ENCODE data around the gene VTN.
A peak's percentile ranks its signal among the peaks of the same experiment; 100 is the strongest.

Gene VTN

GRCh38 chr17:28368306-28368831, 1.7 kb downstream of the VTN start:
- DNase-seq (ENCODE audit: low spot score) = no peak

GRCh38 chr17:28367641-28368305, 2.3 kb downstream of the VTN start:
- DNase-seq (ENCODE audit: low spot score) = no peak

DNA sequence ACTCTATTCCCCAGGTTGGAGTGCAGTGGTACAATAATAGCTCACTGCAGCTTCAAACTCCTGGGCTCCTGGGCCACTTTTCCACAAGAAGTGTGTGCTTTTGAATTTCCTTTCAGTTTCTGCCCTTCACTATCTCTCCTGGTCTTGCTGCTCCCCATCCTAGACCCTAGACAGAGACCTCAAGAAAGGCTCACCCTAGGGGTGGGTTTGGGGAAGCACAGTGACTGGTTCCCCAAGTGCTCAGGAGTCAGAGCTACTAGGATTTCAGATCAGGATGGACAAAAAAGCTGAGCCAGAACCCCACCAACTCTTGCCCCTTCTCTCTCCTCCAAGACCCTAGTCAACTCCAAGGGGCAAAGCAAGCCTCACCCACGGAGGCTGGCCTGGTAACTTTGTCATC, 3.5 kb downstream of the VTN start:
- DNase-seq (ENCODE audit: low spot score) = no peak

DNA sequence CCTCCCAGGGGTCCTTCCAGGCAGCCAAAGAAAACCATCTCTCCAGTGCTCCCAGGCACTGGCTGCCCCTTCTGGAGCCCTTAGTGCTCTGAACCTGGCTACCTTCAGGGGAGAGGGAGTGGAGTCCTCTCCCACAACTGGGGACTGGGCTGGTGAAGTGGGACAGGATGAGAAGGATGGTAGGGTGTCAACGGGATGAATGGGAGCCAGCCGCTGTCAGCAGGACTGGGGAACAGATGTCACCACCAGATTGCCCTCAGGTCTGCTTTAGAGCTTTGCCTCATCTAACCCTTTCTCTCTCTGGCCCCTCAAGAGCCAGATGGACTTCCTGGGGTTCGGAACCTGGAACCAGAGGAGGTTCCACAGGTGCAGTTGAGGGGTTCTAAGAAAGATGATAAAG, 4.6 kb downstream of the VTN start:
- DNase-seq (ENCODE audit: low spot score) = no peak

- DNase-seq (ENCODE audit: low spot score) = no peak
Measured at GRCh38 chr17:28364665-28365363, 5.3 kb downstream of the VTN start, which contains the start of gene SEBOX. Gene SEBOX, minus strand, starts transcription at chr17:28365199. Its CDS starts 48 bp downstream, at chr17:28365151.

GRCh38 chr17:28363776-28364650, 6.1 kb downstream of the VTN start:
- no peak for DNase-seq (ENCODE audit: low spot score)

- no peak for DNase-seq (ENCODE audit: low spot score)
Measured at GRCh38 chr17:28363186-28363585, 6.9 kb downstream of the VTN start.

DNA sequence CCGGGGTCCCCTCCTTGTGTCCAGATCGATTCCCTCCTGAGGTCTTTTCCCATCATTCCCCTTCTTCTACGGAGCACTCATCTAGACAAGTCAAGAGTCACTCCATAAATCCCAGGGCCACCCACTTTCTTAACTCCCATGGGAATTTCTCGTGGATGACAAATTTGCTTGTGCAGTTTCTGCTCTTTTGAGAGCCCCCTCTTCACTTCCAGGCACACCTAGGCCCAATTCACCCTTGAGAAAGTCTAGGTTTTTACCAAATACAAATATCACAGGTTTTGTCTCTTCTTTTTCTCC, 12.3 kb downstream of the VTN start:
- DNase-seq (ENCODE audit: low spot score) = no peak

GRCh38 chr17:28357061-28357900, 12.8 kb downstream of the VTN start, which contains the start of gene POLDIP2:
Gene POLDIP2, minus strand, starts transcription at chr17:28357527. Its CDS starts 79 bp downstream, at chr17:28357448.
- peak; percentile 97 for DNase-seq (ENCODE audit: low spot score)

GRCh38 chr17:28350271-28350670, 19.8 kb downstream of the VTN start:
- DNase-seq (ENCODE audit: low spot score) = no peak

GRCh38 chr17:28348979-28349378, 21.1 kb downstream of the VTN start:
- no peak for DNase-seq (ENCODE audit: low spot score)

- DNase-seq (ENCODE audit: low spot score) = no peak
Measured at GRCh38 chr17:28347261-28347891, 22.7 kb downstream of the VTN start.

DNA sequence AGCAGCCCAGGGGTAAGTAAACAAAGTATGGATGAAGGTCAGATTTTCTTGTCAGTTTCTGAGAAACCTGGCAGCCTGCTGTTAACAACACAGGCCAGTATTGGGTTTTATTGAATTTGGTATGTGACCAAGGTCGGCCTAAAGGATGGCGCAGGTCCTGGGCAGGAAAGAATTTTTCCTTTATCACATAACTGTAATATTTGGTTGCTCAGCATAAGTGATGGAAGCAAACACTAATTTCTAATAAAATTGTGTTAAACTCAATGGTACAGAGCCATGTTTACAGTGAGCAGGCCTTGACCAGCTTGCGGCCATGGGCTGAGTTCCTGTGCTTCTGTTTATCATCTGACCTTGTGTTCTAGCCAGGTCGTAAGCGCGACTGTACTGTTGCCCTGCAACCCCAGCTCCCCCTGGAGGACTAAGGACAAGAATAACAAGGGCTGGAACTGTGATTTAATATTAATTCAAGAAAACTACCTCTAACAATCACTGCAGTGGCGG, 23.3 kb downstream of the VTN start:
- DNase-seq (ENCODE audit: low spot score) = no peak

DNA sequence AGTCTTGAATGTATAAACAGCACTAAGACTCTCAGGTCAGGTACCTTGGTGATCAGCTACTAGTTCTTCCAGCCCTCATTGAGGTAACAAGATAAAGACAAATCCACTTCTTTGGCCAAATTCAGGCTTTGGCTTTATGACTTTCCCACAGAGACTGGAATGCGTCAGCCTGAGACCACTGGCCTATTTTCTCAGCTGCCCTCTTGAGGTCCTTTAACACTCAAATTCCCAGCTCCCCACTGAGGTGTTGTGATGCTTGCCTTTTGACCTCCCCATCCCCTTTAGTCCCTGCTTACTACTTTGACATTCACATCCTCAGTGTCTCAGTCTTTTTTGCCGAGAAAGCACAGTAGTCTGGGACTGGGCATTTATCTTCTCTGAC, 23.9 kb downstream of the VTN start:
- no peak for DNase-seq (ENCODE audit: low spot score)

GRCh38 chr17:28345419-28346198, 24.5 kb downstream of the VTN start:
- DNase-seq (ENCODE audit: low spot score) = no peak

DNA sequence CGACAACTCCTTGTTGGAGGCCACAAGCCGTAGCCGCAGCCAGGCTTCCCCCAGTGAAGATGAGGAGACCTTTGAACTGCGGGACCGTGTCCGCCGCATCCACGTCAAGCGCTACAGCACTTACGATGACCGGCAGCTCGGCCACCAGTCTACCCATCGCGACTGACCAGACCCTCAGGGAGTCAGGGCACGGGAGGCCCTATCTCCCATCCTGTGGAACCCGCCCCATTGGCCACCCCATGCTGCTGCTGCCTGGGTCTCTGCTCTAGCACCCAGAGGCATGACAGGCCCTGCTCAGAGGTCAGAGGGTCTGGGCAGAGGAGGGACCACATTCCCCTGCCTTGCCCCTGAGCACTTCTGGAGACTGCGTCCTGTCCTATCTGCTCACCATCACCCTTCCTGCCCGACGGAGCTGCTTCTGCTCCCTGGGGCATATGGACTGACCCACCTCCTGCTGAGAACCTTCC, 25.6 kb downstream of the VTN start:
- no peak for DNase-seq (ENCODE audit: low spot score)

- DNase-seq (ENCODE audit: low spot score) = no peak
Measured at GRCh38 chr17:28344011-28344410, 26.1 kb downstream of the VTN start.

DNA sequence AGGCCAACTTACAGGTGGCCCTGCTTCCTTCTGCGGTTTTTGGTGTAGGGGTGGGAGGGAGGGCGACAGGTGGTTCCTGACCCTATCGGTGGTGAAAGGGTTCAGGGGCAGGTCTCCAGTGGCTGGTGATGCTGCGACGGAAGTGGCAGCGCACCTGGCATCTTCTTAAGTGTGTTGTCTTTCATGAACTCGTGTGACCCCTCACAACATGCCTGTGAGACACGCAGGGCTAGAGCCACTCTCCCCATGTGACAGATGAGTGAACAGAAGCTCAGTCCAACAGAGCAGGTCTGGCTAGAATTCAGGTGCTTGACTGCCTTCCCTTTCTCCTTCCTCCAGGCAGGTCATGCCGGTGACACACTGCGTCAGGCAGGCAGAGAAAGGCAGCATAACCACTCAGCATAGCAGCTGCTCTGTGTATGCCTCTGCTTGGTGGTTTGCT, 26.6 kb downstream of the VTN start:
- DNase-seq (ENCODE audit: low spot score) = no peak

GRCh38 chr17:28342313-28342712, 27.8 kb downstream of the VTN start:
- no peak for DNase-seq (ENCODE audit: low spot score)

- no peak for DNase-seq (ENCODE audit: low spot score)
Measured at GRCh38 chr17:28341516-28341915, 28.6 kb downstream of the VTN start.
